HCT116 (cell line): ENCODE data around the gene HEATR5B. TPM values are rescaled to one million over a fixed set of nuclear protein-coding genes. Genes with fewer than 3 reads are reported as not detected.

Experiments
- ATAC-seq: fragments of 200-7000 bp; cut with Tn5 transposase; 2 replicates; pipeline ENCODE4 v1.9.1; 2020; ENCODE audit warnings: mild to moderate bottlenecking, moderate library complexity
- BruUV-seq: library from RNA; stranded (reverse); fragments of 400-500 nt; replicated peaks from 2 replicates; lab custom pipeline; 2021; lab: Mats Ljungman, UMichigan
- CTCF ChIA-PET: fragments of 300-600 bp; sonication (Branson Sonifier 250); formaldehyde crosslinking; loops from one replicate; lab custom pipeline; 2021; ENCODE audit warnings: antibody characterized with exemption; lab: Charles Lee
- POLR2A ChIA-PET: fragments of 300-600, 350-600 bp; sonication (Branson Sonifier 250); formaldehyde crosslinking; loops from one replicate; lab custom pipeline; 2021; ENCODE audit warnings: antibody characterized with exemption; lab: Charles Lee
- RAD21 ChIA-PET, 2 experiments: fragments of 300-600 bp; sonication (Branson Sonifier 250); formaldehyde crosslinking; loops; one replicate each; lab custom pipeline; 2023; ENCODE audit warnings: low total read pairs in 2 of 2; ENCODE audit not compliant: uncharacterized antibody in 2 of 2, unreplicated experiment in 2 of 2, low non-redundant PET in 1 of 2; lab: Charles Lee
- DNase-seq: peaks from one replicate; pipeline ENCODE4 v3.0.0-alpha.2; 2010; ENCODE audit warnings: low read depth, low spot score
- H2AFZ ChIP-seq: fragments of 200-600 bp; shearing (Covaris generic), sonication (generic); 2 replicates; pipeline ENCODE4 v1.6.1; 2017; ENCODE audit warnings: low read depth, mixed run types, mixed read lengths, antibody characterized with exemption, low read length; ENCODE audit not compliant: poor library complexity, severe bottlenecking
- H3K27ac ChIP-seq: 2 replicates; pipeline ENCODE4 v1.5.1; 2012; ENCODE audit warnings: low read depth, low read length
- H3K27me3 ChIP-seq: fragments of 200-600 bp; sonication (generic); 2 replicates; pipeline ENCODE4 v1.6.1; 2016; ENCODE audit warnings: mixed run types, low read length, mixed read lengths; ENCODE audit not compliant: insufficient read depth
- H3K36me3 ChIP-seq, 2 experiments: fragments of 200-500 bp in 1 of 2; fragments of 200-600 bp in 1 of 2; sonication (Bioruptor generic) in 1 of 2; sonication (generic) in 1 of 2; 2 replicates each; pipeline versions ENCODE4 v1.5.1 to v1.6.1; 2014 to 2016; ENCODE audit warnings: low read length in 2 of 2, inconsistent platforms in 1 of 2, mixed read lengths in 1 of 2, mixed run types in 1 of 2; ENCODE audit not compliant: insufficient read depth in 2 of 2, control insufficient read depth in 1 of 2
- H3K4me1 ChIP-seq, 2 experiments: fragments of 200-600 bp in 1 of 2; sonication (generic) in 1 of 2; 2 replicates each; pipeline versions ENCODE4 v1.5.1 to v1.6.1; 2012 to 2017; ENCODE audit warnings: low read length in 2 of 2, inconsistent platforms in 1 of 2, mild to moderate bottlenecking in 1 of 2, mixed read lengths in 1 of 2, mixed run types in 1 of 2, moderate library complexity in 1 of 2; ENCODE audit not compliant: insufficient read depth in 2 of 2, control insufficient read depth in 1 of 2
- H3K4me2 ChIP-seq: fragments of 200-600 bp; sonication (generic); 2 replicates; pipeline ENCODE4 v1.6.1; 2017; ENCODE audit warnings: mixed run types, low read length, mixed read lengths
- H3K4me3 ChIP-seq, 2 experiments: fragments of 200-600 bp in 1 of 2; sonication (generic) in 1 of 2; replicated peaks in 1 of 2; 2 replicates each; pipeline ENCODE4 v1.5.1; 2011 to 2016; ENCODE audit warnings: low read length in 2 of 2, control low read depth in 1 of 2, low read depth in 1 of 2, mild to moderate bottlenecking in 1 of 2, mixed read lengths in 1 of 2, mixed run types in 1 of 2
- H3K79me2 ChIP-seq: fragments of 200-600 bp; sonication (generic); 2 replicates; pipeline ENCODE4 v1.6.1; 2017; ENCODE audit warnings: mild to moderate bottlenecking, mixed run types, low read length, moderate library complexity, mixed read lengths; ENCODE audit not compliant: insufficient read depth
- H3K9ac ChIP-seq: fragments of 200-600 bp; sonication (generic); 2 replicates; pipeline ENCODE4 v1.6.1; 2016; ENCODE audit warnings: low read length, mixed read lengths
- H3K9me2 ChIP-seq: fragments of 200-600 bp; sonication (generic), shearing (Covaris generic); 2 replicates; pipeline ENCODE4 v1.6.1; 2017; ENCODE audit warnings: mixed run types, mild to moderate bottlenecking, moderate library complexity; ENCODE audit not compliant: insufficient read depth
- H3K9me3 ChIP-seq, 2 experiments: fragments of 200-500 bp in 1 of 2; fragments of 200-600 bp in 1 of 2; sonication (Bioruptor generic) in 1 of 2; sonication (generic) in 1 of 2; 2 replicates each; pipeline ENCODE4 v1.6.1; 2014 to 2017; ENCODE audit warnings: low read length in 2 of 2, mixed read lengths in 2 of 2, inconsistent platforms in 1 of 2, low read depth in 1 of 2, mild to moderate bottlenecking in 1 of 2, mixed run types in 1 of 2, moderate library complexity in 1 of 2; ENCODE audit not compliant: control insufficient read depth in 1 of 2, insufficient read depth in 1 of 2
- H4K20me1 ChIP-seq: fragments of 200-600 bp; sonication (generic), shearing (Covaris generic); 2 replicates; pipeline ENCODE4 v1.6.1; 2017; ENCODE audit warnings: mixed run types, mild to moderate bottlenecking, moderate library complexity; ENCODE audit not compliant: insufficient read depth
- CBX3 ChIP-seq: IDR thresholded peaks from 2 replicates; pipeline ENCODE4 v1.6.1; 2012; ENCODE audit warnings: low read depth
- CEBPB ChIP-seq: IDR thresholded peaks from 2 replicates; pipeline ENCODE4 v1.6.1; 2012; ENCODE audit warnings: low read depth
- EGR1 ChIP-seq: IDR thresholded peaks from 2 replicates; pipeline ENCODE4 v1.6.1; 2012; ENCODE audit warnings: low read depth
- EZH2 ChIP-seq: fragments of 200-600 bp; sonication (generic); IDR thresholded peaks from 2 replicates; pipeline ENCODE4 v1.6.1; 2017; ENCODE audit warnings: antibody characterized with exemption, mixed run types
- FOSL1 ChIP-seq: IDR thresholded peaks from 2 replicates; pipeline ENCODE4 v1.6.1; 2012; ENCODE audit warnings: low read depth
- RAD21 ChIP-seq: IDR thresholded peaks from 2 replicates; pipeline ENCODE4 v1.6.1; 2012; ENCODE audit warnings: low read depth, mild to moderate bottlenecking
- SP1 ChIP-seq: IDR thresholded peaks from 2 replicates; pipeline ENCODE4 v1.6.1; 2012; ENCODE audit warnings: low read depth
- SRF ChIP-seq: IDR thresholded peaks from 2 replicates; pipeline ENCODE4 v1.6.1; 2012; ENCODE audit warnings: low read depth
- intact Hi-C: fragments of 100-400 bp; cut with micrococcal nuclease; formaldehyde crosslinking; loops from 2 replicates; pipeline ENCODE4 v1.10.0; 2022
- total RNA-seq: library from RNA; stranded (reverse); gene quantifications from one replicate; pipeline ENCODE4 v1.2.1, GENCODE V29; 2021; ENCODE audit not compliant: unreplicated experiment
- TF ChIP-seq, protein P1 (sequence below): IDR thresholded peaks from 2 replicates; pipeline ENCODE4 v1.6.1; 2012; ENCODE audit warnings: low read depth

HEATR5B gene
- total RNA-seq, 1 experiment from 2014 or later: 10.6 TPM

DNA sequence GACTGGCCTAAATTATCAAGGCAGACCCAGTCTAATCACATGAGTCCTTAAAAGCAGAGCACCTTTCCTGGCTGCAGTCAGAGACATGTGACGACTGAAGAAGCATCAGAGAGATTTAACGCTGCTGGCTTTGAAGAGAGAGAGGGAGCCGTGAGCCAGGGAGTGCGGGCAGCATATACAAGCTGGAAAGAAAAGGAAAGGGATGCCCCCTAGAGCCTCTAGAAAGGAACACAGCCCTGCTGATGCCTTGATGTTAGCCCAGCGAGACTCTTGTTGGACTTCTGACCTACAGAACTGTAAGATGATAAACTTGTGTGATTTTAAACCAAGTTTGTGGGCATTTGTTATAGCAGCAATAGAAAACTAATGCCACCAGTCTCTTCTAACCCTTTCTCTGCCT, 58.1 kb downstream of the HEATR5B start (continued):
- TF ChIP-seq, protein P1, sequence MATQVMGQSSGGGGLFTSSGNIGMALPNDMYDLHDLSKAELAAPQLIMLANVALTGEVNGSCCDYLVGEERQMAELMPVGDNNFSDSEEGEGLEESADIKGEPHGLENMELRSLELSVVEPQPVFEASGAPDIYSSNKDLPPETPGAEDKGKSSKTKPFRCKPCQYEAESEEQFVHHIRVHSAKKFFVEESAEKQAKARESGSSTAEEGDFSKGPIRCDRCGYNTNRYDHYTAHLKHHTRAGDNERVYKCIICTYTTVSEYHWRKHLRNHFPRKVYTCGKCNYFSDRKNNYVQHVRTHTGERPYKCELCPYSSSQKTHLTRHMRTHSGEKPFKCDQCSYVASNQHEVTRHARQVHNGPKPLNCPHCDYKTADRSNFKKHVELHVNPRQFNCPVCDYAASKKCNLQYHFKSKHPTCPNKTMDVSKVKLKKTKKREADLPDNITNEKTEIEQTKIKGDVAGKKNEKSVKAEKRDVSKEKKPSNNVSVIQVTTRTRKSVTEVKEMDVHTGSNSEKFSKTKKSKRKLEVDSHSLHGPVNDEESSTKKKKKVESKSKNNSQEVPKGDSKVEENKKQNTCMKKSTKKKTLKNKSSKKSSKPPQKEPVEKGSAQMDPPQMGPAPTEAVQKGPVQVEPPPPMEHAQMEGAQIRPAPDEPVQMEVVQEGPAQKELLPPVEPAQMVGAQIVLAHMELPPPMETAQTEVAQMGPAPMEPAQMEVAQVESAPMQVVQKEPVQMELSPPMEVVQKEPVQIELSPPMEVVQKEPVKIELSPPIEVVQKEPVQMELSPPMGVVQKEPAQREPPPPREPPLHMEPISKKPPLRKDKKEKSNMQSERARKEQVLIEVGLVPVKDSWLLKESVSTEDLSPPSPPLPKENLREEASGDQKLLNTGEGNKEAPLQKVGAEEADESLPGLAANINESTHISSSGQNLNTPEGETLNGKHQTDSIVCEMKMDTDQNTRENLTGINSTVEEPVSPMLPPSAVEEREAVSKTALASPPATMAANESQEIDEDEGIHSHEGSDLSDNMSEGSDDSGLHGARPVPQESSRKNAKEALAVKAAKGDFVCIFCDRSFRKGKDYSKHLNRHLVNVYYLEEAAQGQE: no peak
- TF ChIP-seq RAD21: peak; percentile 52

DNA sequence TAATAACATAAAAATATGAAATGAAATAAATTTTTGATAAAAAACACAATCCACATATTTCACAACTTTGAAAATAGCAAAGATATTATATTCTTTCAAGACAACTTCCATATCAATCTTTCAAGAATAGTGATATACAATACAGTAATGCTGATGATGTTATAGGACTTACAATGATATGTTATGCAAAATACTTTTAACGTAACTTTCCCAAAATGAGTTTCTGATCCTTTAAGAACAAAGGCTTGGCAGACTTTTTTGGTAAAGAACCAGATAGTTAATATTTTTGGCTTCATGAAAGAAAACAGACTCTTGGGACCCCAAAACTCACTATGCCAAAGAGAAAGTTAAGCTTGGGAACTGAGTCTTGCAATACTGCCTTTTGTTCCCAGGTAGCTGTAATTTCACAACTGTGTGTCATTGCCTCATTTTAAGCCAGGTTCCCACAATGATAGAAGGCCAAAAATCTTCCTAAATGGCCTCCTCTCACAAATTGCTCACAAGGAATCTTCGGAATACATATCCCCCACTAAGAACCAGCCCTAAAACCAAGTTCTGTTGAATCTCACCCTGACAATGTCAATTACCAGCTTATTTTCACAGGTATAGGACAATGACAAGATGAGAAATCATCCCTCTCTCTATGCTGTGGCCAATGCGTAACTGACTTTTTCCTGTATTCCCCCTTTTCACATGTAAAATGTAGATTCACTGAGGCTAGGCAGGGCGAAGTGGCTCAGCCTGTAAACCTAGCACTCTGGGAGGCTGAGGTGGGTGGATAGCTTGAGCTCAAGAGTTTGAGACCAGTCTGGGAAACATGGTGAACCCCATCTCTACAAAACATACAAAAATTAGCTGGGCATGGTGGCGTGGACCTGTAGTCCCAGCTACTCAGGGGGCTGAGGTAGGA, 63.0 kb downstream of the HEATR5B start:
- ChIA-PET RAD21 (no interaction called here), CTCF (no interaction called here), POLR2A (no interaction called here)
- no peak overlapping the region for H3K4me3 ChIP-seq
- no peak for DNase-seq
- no peak overlapping the region for H3K9ac ChIP-seq
- H3K9me3 ChIP-seq: no peaks in the 10 kb centered on the region
- TF ChIP-seq EZH2: no peak
- no peak for TF ChIP-seq CBX3
- TF ChIP-seq FOSL1: no peak
- TF ChIP-seq EGR1: no peak
- TF ChIP-seq SRF: no peak
- TF ChIP-seq CEBPB: no peak
- no peak for TF ChIP-seq SP1
- TF ChIP-seq, protein P1: no peak
- H4K20me1 ChIP-seq: no peaks in the 10 kb centered on the region
- no TSS peak for BruUV-seq
- H3K4me1 ChIP-seq: no peaks in the 10 kb centered on the region
- H3K36me3 ChIP-seq: no peaks in the 10 kb centered on the region
- no peak for ATAC-seq
- no peak overlapping the region for H3K27ac ChIP-seq
- no peaks in the 10 kb centered on the region for H3K27me3 ChIP-seq
- H3K4me2 ChIP-seq: no peak overlapping the region
- intact Hi-C loops: no loop called here
- H3K79me2 ChIP-seq: no peaks in the 10 kb centered on the region
- H2AFZ ChIP-seq: no peak overlapping the region
- H3K9me2 ChIP-seq: no peaks in the 10 kb centered on the region
